ENCODE data around the gene TUBB8. TPM values are rescaled to one million over a fixed set of nuclear protein-coding genes. Genes with fewer than 3 reads are reported as not detected.

Gene TUBB8
- not detected in 2 replicates for total RNA-seq

GRCh38 chr10:48996-49395 is at the start of gene TUBB8:
TUBB8 (minus strand) TSS chr10:49296; CDS start chr10:49238, 58 bp downstream.
- H3K9me3 Mint-ChIP-seq, result no peaks in the 10 kb centered on the region
- CTCF ChIA-PET, result no interaction called here
- TF ChIP-seq CTCF (IDR thresholded peaks at IDR 0.05), result no peak

GRCh38 chr10:96466-96865 is 47.4 kb upstream of the TUBB8 start:
- no peaks in the 10 kb centered on the region for H3K4me1 Mint-ChIP-seq
- no peak for TF ChIP-seq CTCF (IDR thresholded peaks at IDR 0.05)
- no peak overlapping the region for H3K27ac Mint-ChIP-seq
- DNase-seq (no peak), ATAC-seq (ENCODE audit: low read depth) (no peak)
- H3K27me3 Mint-ChIP-seq, result no peaks in the 10 kb centered on the region
- ChIA-PET POLR2A (no interaction called here), CTCF (no interaction called here)
- intact Hi-C loops (cut with micrococcal nuclease), result no loop called here
- H3K9me3 Mint-ChIP-seq, result peaks cover 23% of the 10 kb centered on the region
- no peak overlapping the region for H3K4me3 Mint-ChIP-seq
- no peaks in the 10 kb centered on the region for H3K36me3 Mint-ChIP-seq (ENCODE audit: low read depth)

More at GRCh38 chr10:48996-49395, at the start of gene TUBB8:
- DNase-seq (no peak), ATAC-seq (ENCODE audit: low read depth) (no peak)
- Mint-ChIP-seq H3K36me3 (ENCODE audit: low read depth) (no peaks in the 10 kb centered on the region), H3K4me1 (no peaks in the 10 kb centered on the region), H3K27me3 (no peaks in the 10 kb centered on the region), H3K4me3 (no peak within 1 kb of the TSS), H3K27ac (no peak within 1 kb of the TSS)
- intact Hi-C loops (cut with micrococcal nuclease), result no loop called here
- POLR2A ChIA-PET, result no interaction called here

GRCh38 chr10:95356-96115 is 46.4 kb upstream of the TUBB8 start:
- TF ChIP-seq CTCF (IDR thresholded peaks at IDR 0.05), result no peak
- no peaks in the 10 kb centered on the region for H3K36me3 Mint-ChIP-seq (ENCODE audit: low read depth)
- no peak overlapping the region for H3K27ac Mint-ChIP-seq
- H3K27me3 Mint-ChIP-seq, result peaks cover 2% of the 10 kb centered on the region
- H3K4me3 Mint-ChIP-seq, result no peak overlapping the region
- no peak for DNase-seq
- intact Hi-C loops (cut with micrococcal nuclease), result no loop called here
- peaks cover 23% of the 10 kb centered on the region for H3K9me3 Mint-ChIP-seq
- POLR2A ChIA-PET, result no interaction called here
- no peaks in the 10 kb centered on the region for H3K4me1 Mint-ChIP-seq
- CTCF ChIA-PET, result no interaction called here
- no peak for ATAC-seq (ENCODE audit: low read depth)

GRCh38 chr10:94613-95012 is 45.5 kb upstream of the TUBB8 start:
- H3K4me3 Mint-ChIP-seq, result no peak overlapping the region

GRCh38 chr10:92846-93245 is 43.8 kb upstream of the TUBB8 start:
- no peak overlapping the region for H3K27ac Mint-ChIP-seq
- CTCF ChIA-PET, result no interaction called here
- intact Hi-C loops (cut with micrococcal nuclease), result no loop called here
- no peak for TF ChIP-seq CTCF (IDR thresholded peaks at IDR 0.05)
- DNase-seq, result no peak
- ATAC-seq (ENCODE audit: low read depth), result no peak
- POLR2A ChIA-PET, result no interaction called here
- H3K27me3 Mint-ChIP-seq, result peaks cover 11% of the 10 kb centered on the region
- no peaks in the 10 kb centered on the region for H3K4me1 Mint-ChIP-seq
- H3K9me3 Mint-ChIP-seq, result peaks cover 23% of the 10 kb centered on the region
- no peaks in the 10 kb centered on the region for H3K36me3 Mint-ChIP-seq (ENCODE audit: low read depth)
- no peak overlapping the region for H3K4me3 Mint-ChIP-seq

More at GRCh38 chr10:94613-95012, 45.5 kb upstream of the TUBB8 start:
- peaks cover 4% of the 10 kb centered on the region for H3K27me3 Mint-ChIP-seq
- DNase-seq, result no peak
- no peaks in the 10 kb centered on the region for H3K4me1 Mint-ChIP-seq
- ATAC-seq (ENCODE audit: low read depth), result no peak
- CTCF ChIA-PET, result no interaction called here
- no peaks in the 10 kb centered on the region for H3K36me3 Mint-ChIP-seq (ENCODE audit: low read depth)
- TF ChIP-seq CTCF (IDR thresholded peaks at IDR 0.05), result no peak
- intact Hi-C loops (cut with micrococcal nuclease), result no loop called here
- H3K27ac Mint-ChIP-seq, result no peak overlapping the region
- peaks cover 23% of the 10 kb centered on the region for H3K9me3 Mint-ChIP-seq
- POLR2A ChIA-PET, result no interaction called here
